B cell (primary cell): ENCODE data around the gene CACNA1D. TPM values are rescaled to one million over a fixed set of nuclear protein-coding genes. Genes with fewer than 3 reads are reported as not detected.

Experiments
- ATAC-seq: fragments of 200-7000 bp; cut with Tn5 transposase; one replicate; pipeline ENCODE4 v1.10.0; 2021; ENCODE audit warnings: low read depth, mild to moderate bottlenecking, moderate number of reproducible peaks, moderate library complexity
- CTCF ChIA-PET: fragments of 350-600 bp; sonication (Branson Sonifier 250); formaldehyde crosslinking; loops from one replicate; lab custom pipeline; 2021; ENCODE audit warnings: antibody characterized with exemption, inconsistent platforms; lab: Charles Lee
- POLR2A ChIA-PET: fragments of 350-600 bp; sonication (Branson Sonifier 250); formaldehyde crosslinking; loops from one replicate; lab custom pipeline; 2021; ENCODE audit warnings: antibody characterized with exemption; lab: Charles Lee
- DNase-seq: peaks from one replicate; pipeline ENCODE4 v3.0.0; 2013
- H2AFZ ChIP-seq: 2 replicates; pipeline ENCODE4 v1.6.1; 2012; ENCODE audit warnings: mild to moderate bottlenecking, low read depth, low read length; ENCODE audit not compliant: insufficient read depth, poor library complexity, severe bottlenecking
- H3K27ac ChIP-seq, 2 donors: 1 replicate in 1 of 2; 2 replicates in 1 of 2; pipeline ENCODE4 v1.5.1; 2012 to 2013; ENCODE audit warnings: low read length in 2 of 2, mild to moderate bottlenecking in 2 of 2, moderate library complexity in 1 of 2
- H3K27me3 ChIP-seq, 4 experiments: fragments of 200-600 bp in 1 of 4; sonication (generic) in 1 of 4; replicated peaks in 1 of 4; 1 replicate in 2 of 4; 2 replicates in 2 of 4; pipeline versions ENCODE4 v1.6.1 to v1.7.0; 2013 to 2016; ENCODE audit warnings: low read length in 3 of 4, mild to moderate bottlenecking in 2 of 4, mixed read lengths in 1 of 4, moderate library complexity in 1 of 4; ENCODE audit not compliant: insufficient read depth in 4 of 4, control insufficient read depth in 3 of 4; ENCODE audit errors: control extremely low read depth in 1 of 4
- H3K36me3 ChIP-seq, 2 experiments: replicated peaks in 1 of 2; 1 replicate in 1 of 2; 2 replicates in 1 of 2; pipeline versions ENCODE4 v1.6.1 to v1.7.1; 2013; ENCODE audit warnings: low read length in 1 of 2; ENCODE audit not compliant: insufficient read depth in 2 of 2, control insufficient read depth in 1 of 2; ENCODE audit errors: control extremely low read depth in 1 of 2, extremely low read depth in 1 of 2
- H3K4me1 ChIP-seq, 2 donors: fragments of 200-600 bp in 1 of 2; sonication (generic) in 1 of 2; 1 replicate in 1 of 2; 2 replicates in 1 of 2; pipeline versions ENCODE4 v1.5.1 to v1.6.1; 2013 to 2017; ENCODE audit warnings: low read length in 2 of 2; ENCODE audit not compliant: control insufficient read depth in 2 of 2, insufficient read depth in 2 of 2
- H3K4me2 ChIP-seq: replicated peaks from 2 replicates; pipeline ENCODE3; 2012; ENCODE audit warnings: mild to moderate bottlenecking, low read depth, low read length; ENCODE audit not compliant: poor library complexity, severe bottlenecking
- H3K4me3 ChIP-seq, 5 experiments: fragments of 200-600 bp in 1 of 5; sonication (generic) in 1 of 5; 1 replicate in 3 of 5; 2 replicates in 2 of 5; pipeline versions ENCODE4 v1.5.1 to v1.7.0; 2011 to 2016; ENCODE audit warnings: low read length in 4 of 5, mild to moderate bottlenecking in 4 of 5, low read depth in 2 of 5, control low read depth in 1 of 5, moderate library complexity in 1 of 5; ENCODE audit not compliant: insufficient read depth in 1 of 5; ENCODE audit errors: control extremely low read depth in 1 of 5, extremely low read depth in 1 of 5
- H3K79me2 ChIP-seq: fragments of 200-600 bp; sonication (generic); one replicate; pipeline ENCODE4 v1.6.0; 2016; ENCODE audit warnings: low read length; ENCODE audit not compliant: control insufficient read depth, insufficient read depth
- H3K9ac ChIP-seq: fragments of 200-600 bp; sonication (generic); 2 replicates; pipeline ENCODE4 v1.6.1; 2017; ENCODE audit warnings: mild to moderate bottlenecking, low read length, moderate library complexity
- H3K9me3 ChIP-seq, 3 donors: one replicate each; pipeline versions ENCODE4 v1.6.1 to v1.7.1; 2013; ENCODE audit warnings: low read length in 2 of 3; ENCODE audit not compliant: control insufficient read depth in 2 of 3, insufficient read depth in 1 of 3; ENCODE audit errors: control extremely low read depth in 1 of 3
- H4K20me1 ChIP-seq: 2 replicates; pipeline ENCODE4 v1.6.0; 2012; ENCODE audit warnings: mild to moderate bottlenecking, low read length; ENCODE audit not compliant: insufficient read depth, control insufficient read depth, poor library complexity, severe bottlenecking
- H3K27ac Mint-ChIP-seq: one replicate; pipeline ENCODE4 v1.8.0; 2021; ENCODE audit warnings: mixed read lengths
- H3K27me3 Mint-ChIP-seq: one replicate; pipeline ENCODE4 v1.8.0; 2021; ENCODE audit warnings: mixed read lengths
- H3K4me1 Mint-ChIP-seq: one replicate; pipeline ENCODE4 v1.8.0; 2021; ENCODE audit warnings: mixed read lengths
- H3K4me3 Mint-ChIP-seq: one replicate; pipeline ENCODE4 v1.8.0; 2021; ENCODE audit warnings: mixed read lengths
- H3K9me3 Mint-ChIP-seq: one replicate; pipeline ENCODE4 v1.8.0; 2022; ENCODE audit warnings: mixed read lengths; ENCODE audit not compliant: insufficient read depth
- EZH2 ChIP-seq: IDR thresholded peaks from 2 replicates; pipeline ENCODE4 v1.6.1; 2012; ENCODE audit warnings: borderline replicate concordance, low read depth, mild to moderate bottlenecking, moderate library complexity, low read length; ENCODE audit not compliant: insufficient read depth, poor library complexity, severe bottlenecking
- WGBS: methylation state at CpG from one replicate; pipeline ENCODE4 v1.1.5; 2013; ENCODE audit warnings: missing lambda C conversion rate; ENCODE audit not compliant: insufficient coverage; 5-methylcytosine and 5-hydroxymethylcytosine counted together
- intact Hi-C: fragments of 100-400 bp; cut with micrococcal nuclease; formaldehyde crosslinking; loops from one replicate; pipeline ENCODE4 v1.10.0; 2022
- polyA plus RNA-seq: library from polyadenylated mRNA; depleted of rRNA; stranded (reverse); fragments of >200 nt; gene quantifications from 2 replicates; pipeline ENCODE4 v1.2.3, GENCODE V29; 2012
- total RNA-seq, 2 donors: library from RNA; stranded (reverse); fragments of 120-200 nt in 1 of 2; gene quantifications; 1 replicate in 1 of 2; 2 replicates in 1 of 2; pipeline versions ENCODE4 v1.2.3 to v1.2.4, GENCODE V29; 2013 to 2022
- TF ChIP-seq, protein P1 (sequence below): fragments of 200-600 bp; IDR thresholded peaks from one replicate; pipeline ENCODE4 v1.8.0; 2022; ENCODE audit warnings: antibody characterized with exemption, mild to moderate bottlenecking

Gene CACNA1D
- total and polyA plus RNA-seq, 2 donors (not counting 1 experiment from before 2014, with no cell fraction given): 0.06 to 0.07 TPM

DNA sequence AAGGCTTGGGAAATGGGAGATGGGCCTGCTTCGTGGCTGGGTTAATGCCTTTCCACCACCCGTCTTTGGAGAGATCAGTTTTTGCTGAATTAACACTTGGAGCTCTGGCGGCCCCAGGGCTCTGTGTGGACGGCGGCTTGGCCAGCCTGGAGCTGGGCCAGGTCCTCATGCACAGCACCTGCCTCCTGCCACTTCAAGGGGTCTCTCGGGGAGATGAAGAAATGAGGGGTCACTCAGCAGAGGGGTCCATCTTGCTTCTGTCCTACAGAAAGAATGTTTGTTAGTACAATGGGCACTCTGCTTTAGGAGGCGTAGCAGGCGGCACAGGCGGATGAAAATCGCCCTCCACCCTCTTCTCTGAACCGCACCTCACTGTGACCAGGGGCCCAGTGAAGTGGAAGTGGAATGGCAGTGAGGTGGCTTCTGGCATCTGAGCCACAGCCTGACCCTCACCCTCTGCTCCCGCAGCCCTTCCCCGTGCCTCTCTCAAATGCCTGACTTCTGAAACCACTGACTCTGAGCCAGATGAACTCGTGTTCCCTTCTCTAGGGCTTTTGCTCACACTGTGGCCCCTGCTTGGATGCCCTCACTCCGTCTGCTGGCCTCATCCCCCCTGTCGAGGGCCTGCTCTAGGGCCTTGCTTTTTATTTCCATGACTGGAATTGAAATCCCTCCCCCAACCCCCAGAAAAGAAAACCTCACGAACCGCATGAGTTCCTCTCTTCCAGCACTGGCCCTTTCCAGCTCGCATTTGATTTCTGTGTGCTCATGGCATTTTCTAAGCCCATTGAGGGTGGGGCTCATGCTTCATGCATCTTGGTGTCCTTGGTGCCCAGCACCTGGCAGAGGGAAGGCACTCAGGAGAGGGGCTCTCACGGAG is 309.6 kb downstream of the CACNA1D start:
- Histone ChIP-seq H3K4me2 (no peak overlapping the region), H2AFZ (no peak overlapping the region), H3K4me1 (no peaks in the 10 kb centered on the region), H4K20me1 (no peaks in the 10 kb centered on the region), H3K9ac (no peak overlapping the region), H3K4me3 (no peak overlapping the region), H3K79me2 (no peaks in the 10 kb centered on the region), H3K27me3 (no peaks in the 10 kb centered on the region), H3K27ac (no peak overlapping the region), H3K9me3 (no peaks in the 10 kb centered on the region), H3K36me3 (no peaks in the 10 kb centered on the region)
- peaks cover 2% of the 10 kb centered on the region for H3K27me3 Mint-ChIP-seq
- DNase-seq (no peak), ATAC-seq (no peak)
- WGBS: 74% methylated on average over 15 of the region's 20 CpGs
- intact Hi-C loops: no loop called here
- ChIA-PET POLR2A (no interaction called here), CTCF (no interaction called here)
- no peak for TF ChIP-seq EZH2
- H3K9me3 Mint-ChIP-seq: no peaks in the 10 kb centered on the region
- no peak overlapping the region for H3K27ac Mint-ChIP-seq
- H3K4me3 Mint-ChIP-seq: no peak overlapping the region
- H3K4me1 Mint-ChIP-seq: no peaks in the 10 kb centered on the region

DNA sequence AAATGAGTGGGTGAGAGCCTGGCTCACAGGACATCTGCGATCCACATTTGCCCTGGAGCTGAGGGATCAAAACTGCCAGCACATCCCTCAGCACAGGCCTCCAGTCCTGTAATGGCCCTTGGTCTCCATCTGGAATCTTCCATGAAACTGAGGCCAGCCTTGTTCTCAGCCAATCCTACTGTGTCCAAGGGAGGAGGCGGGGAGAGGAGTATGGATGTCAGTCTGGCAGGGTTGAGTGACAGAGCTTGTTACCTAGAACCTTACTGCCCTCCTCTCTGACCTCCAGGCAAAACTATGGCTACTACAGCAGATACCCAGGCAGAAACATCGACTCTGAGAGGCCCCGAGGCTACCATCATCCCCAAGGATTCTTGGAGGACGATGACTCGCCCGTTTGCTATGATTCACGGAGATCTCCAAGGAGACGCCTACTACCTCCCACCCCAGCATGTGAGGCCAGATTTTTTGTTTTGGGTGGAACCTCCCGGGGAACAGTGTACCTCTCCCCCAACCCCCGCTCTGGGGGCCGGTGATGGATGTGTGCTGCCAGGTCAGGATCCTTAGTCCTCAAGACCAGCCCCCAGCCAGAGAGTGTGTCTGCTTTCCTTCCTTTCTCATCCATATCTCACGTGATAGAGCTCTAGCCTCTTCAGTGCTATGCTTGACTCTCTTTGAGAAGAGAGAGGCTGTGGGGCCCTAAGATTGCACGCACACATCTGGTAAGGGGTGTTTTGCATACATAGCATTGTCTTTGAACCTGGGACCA is 310.5 kb downstream of the CACNA1D start:
- H3K27ac ChIP-seq: no peak overlapping the region
- H3K27ac Mint-ChIP-seq: no peak overlapping the region
- 88% methylated on average over 12 of the region's 14 CpGs for WGBS
- TF ChIP-seq, protein P1, sequence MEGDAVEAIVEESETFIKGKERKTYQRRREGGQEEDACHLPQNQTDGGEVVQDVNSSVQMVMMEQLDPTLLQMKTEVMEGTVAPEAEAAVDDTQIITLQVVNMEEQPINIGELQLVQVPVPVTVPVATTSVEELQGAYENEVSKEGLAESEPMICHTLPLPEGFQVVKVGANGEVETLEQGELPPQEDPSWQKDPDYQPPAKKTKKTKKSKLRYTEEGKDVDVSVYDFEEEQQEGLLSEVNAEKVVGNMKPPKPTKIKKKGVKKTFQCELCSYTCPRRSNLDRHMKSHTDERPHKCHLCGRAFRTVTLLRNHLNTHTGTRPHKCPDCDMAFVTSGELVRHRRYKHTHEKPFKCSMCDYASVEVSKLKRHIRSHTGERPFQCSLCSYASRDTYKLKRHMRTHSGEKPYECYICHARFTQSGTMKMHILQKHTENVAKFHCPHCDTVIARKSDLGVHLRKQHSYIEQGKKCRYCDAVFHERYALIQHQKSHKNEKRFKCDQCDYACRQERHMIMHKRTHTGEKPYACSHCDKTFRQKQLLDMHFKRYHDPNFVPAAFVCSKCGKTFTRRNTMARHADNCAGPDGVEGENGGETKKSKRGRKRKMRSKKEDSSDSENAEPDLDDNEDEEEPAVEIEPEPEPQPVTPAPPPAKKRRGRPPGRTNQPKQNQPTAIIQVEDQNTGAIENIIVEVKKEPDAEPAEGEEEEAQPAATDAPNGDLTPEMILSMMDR: no peak
- no peak for TF ChIP-seq EZH2
- no peaks in the 10 kb centered on the region for H3K4me1 ChIP-seq
- no peaks in the 10 kb centered on the region for H3K9me3 Mint-ChIP-seq
- intact Hi-C loops: no loop called here
- no peak overlapping the region for H3K4me3 Mint-ChIP-seq
- ATAC-seq (no peak), DNase-seq (no peak)
- no peaks in the 10 kb centered on the region for H3K27me3 ChIP-seq
- H3K27me3 Mint-ChIP-seq: peaks cover 2% of the 10 kb centered on the region
- no peaks in the 10 kb centered on the region for H3K9me3 ChIP-seq
- H4K20me1 ChIP-seq: no peaks in the 10 kb centered on the region
- no peak overlapping the region for H3K4me3 ChIP-seq
- H3K4me2 ChIP-seq: no peak overlapping the region
- no peak overlapping the region for H3K9ac ChIP-seq
- no peak overlapping the region for H2AFZ ChIP-seq
- H3K36me3 ChIP-seq: no peaks in the 10 kb centered on the region
- CTCF ChIA-PET: no interaction called here
- H3K4me1 Mint-ChIP-seq: no peaks in the 10 kb centered on the region
- no peaks in the 10 kb centered on the region for H3K79me2 ChIP-seq
- POLR2A ChIA-PET: no interaction called here
